Lower leg skin (tissue), 4 donors: Measurements from ENCODE around the gene INPP4B. TPM values are rescaled to one million over a fixed set of nuclear protein-coding genes. Genes with fewer than 3 reads are reported as not detected.

Experiments used
- DNase-seq, 2 donors: peaks; one replicate each; pipeline ENCODE4 v3.0.0-alpha.2; 2019; ENCODE audit warnings: low spot score in 2 of 2
- H3K4me3 ChIP-seq: fragments of 200-600 bp; sonication (generic); 2 replicates; pipeline ENCODE4 v1.5.1; 2017; ENCODE audit warnings: mild to moderate bottlenecking, low read depth; ENCODE audit not compliant: poor library complexity, severe bottlenecking
- CTCF ChIP-seq, 3 donors: fragments of 450-650 bp; IDR thresholded peaks; one replicate each; pipeline ENCODE4 v1.5.1; 2016; ENCODE audit warnings: antibody characterized with exemption in 3 of 3, mild to moderate bottlenecking in 3 of 3, moderate library complexity in 2 of 3
- POLR2A ChIP-seq, 2 donors: fragments of 450-650 bp; IDR thresholded peaks; one replicate each; pipeline ENCODE4 v1.6.1; 2016 to 2017; ENCODE audit warnings: antibody characterized with exemption in 2 of 2, mild to moderate bottlenecking in 1 of 2, moderate library complexity in 1 of 2
- WGBS, 2 donors: methylation state at CpG; one replicate each; pipeline ENCODE4 v1.1.5; 2018; 5-methylcytosine and 5-hydroxymethylcytosine counted together
- intact Hi-C: fragments of 100-400 bp; cut with DNase I; formaldehyde crosslinking; loops from one replicate; pipeline ENCODE4 v1.15.0; 2023; ENCODE audit warnings: low total_unique reads
- total RNA-seq, 4 donors: library from RNA; depleted of rRNA; stranded (reverse); fragments of >200 nt; gene quantifications; one replicate each; pipeline ENCODE4 v1.1.0, GENCODE V29; 2016

INPP4B gene
- total RNA-seq, 4 donors from 2014 or later = 7.6 to 18.5 (median 17.6) TPM

- WGBS, 2 donors = 100% methylated on average over 1 of the region's 1 CpG
- DNase-seq = no peak
- no peak overlapping the region for H3K4me3 ChIP-seq
- intact Hi-C loops = no loop called here
- TF ChIP-seq POLR2A (IDR thresholded peaks at IDR 0.05) (no peak), CTCF (IDR thresholded peaks at IDR 0.05) (no peak)
Measured at GRCh38 chr4:142554412-142554811, 291.7 kb downstream of the INPP4B start.

- DNase-seq = no peak
- intact Hi-C loops = no loop called here
- 88 to 89% methylated on average over 6 of the region's 6 CpGs for WGBS, 2 donors
- H3K4me3 ChIP-seq = no peak overlapping the region
- TF ChIP-seq POLR2A (IDR thresholded peaks at IDR 0.05) (no peak), CTCF (IDR thresholded peaks at IDR 0.05) (no peak)
Measured at GRCh38 chr4:142551517-142552305, 294.4 kb downstream of the INPP4B start.

GRCh38 chr4:142550965-142551364 lies 295.1 kb downstream of the INPP4B start:
- no peak overlapping the region for H3K4me3 ChIP-seq
- intact Hi-C loops = no loop called here
- no peak for DNase-seq
- 83 to 87% methylated on average over 5 of the region's 5 CpGs for whole genome bisulfite sequencing, 2 donors
- no peak for TF ChIP-seq CTCF (IDR thresholded peaks at IDR 0.05)
- TF ChIP-seq POLR2A (IDR thresholded peaks at IDR 0.05) = no peak

GRCh38 chr4:142549726-142550463 lies 296.2 kb downstream of the INPP4B start:
- no peak for TF ChIP-seq CTCF (IDR thresholded peaks at IDR 0.05)
- TF ChIP-seq POLR2A (IDR thresholded peaks at IDR 0.05) = no peak
- DNase-seq = no peak
- intact Hi-C loops = no loop called here
- WGBS, 2 donors = 33 to 43% methylated on average over 1 of the region's 1 CpG
- H3K4me3 ChIP-seq = no peak overlapping the region

GRCh38 chr4:142549248-142549647 lies 296.9 kb downstream of the INPP4B start:
- intact Hi-C loops = no loop called here
- DNase-seq = no peak
- no peak for TF ChIP-seq CTCF (IDR thresholded peaks at IDR 0.05)
- no peak for TF ChIP-seq POLR2A (IDR thresholded peaks at IDR 0.05)
- H3K4me3 ChIP-seq = no peak overlapping the region
- WGBS, 2 donors = 64 to 74% methylated on average over 3 of the region's 3 CpGs
